GM20000 (cell line): ENCODE data around the gene SOX18.

Experiments
- DNase-seq: peaks from one replicate; pipeline ENCODE4 v3.0.0; 2012; ENCODE audit warnings: low spot score
- TF ChIP-seq, protein P1 (sequence below): IDR thresholded peaks from 2 replicates; pipeline ENCODE4 v1.5.1; 2012; ENCODE audit warnings: mild to moderate bottlenecking, control low read depth; ENCODE audit errors: extremely low read depth, missing control alignments

SOX18 gene

DNA sequence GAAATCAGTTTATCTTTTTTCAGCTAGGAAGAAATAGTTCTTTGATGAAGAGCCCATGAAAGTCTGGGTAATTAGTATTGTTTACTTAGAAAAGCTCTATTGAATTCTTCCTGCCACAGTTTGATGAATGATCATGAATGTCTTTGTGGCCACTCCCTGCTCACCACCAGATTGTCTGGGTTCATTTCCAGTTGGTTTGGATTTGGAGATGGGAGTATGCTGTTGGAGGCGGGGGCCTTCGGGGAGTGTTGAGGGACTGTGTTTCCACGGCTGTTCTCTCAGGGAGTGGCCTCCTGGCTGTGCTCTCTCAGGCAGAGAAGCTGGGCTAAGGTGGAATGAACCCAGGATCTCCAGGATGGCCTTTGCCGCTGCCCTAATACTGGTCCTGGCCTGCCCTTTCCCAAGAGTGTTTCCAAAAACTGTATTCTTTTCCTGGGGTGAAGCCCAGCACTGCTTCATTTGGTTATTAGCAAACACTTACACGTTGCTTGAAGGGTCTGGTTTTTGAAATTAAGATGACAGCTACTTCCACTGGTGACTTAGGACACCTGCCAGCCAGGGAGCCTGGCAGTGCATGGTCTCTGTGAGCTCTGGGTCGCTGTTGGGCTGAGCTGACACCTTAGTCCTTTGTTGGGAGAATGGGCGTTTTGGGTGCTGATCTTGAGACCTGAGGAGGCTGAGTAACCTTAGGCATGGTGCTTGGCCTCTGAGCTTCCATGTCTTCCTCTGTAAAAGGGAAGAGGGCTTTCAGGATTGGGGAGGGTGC is 45.3 kb downstream of the SOX18 start:
- no peak for DNase-seq
- TF ChIP-seq, protein P1, sequence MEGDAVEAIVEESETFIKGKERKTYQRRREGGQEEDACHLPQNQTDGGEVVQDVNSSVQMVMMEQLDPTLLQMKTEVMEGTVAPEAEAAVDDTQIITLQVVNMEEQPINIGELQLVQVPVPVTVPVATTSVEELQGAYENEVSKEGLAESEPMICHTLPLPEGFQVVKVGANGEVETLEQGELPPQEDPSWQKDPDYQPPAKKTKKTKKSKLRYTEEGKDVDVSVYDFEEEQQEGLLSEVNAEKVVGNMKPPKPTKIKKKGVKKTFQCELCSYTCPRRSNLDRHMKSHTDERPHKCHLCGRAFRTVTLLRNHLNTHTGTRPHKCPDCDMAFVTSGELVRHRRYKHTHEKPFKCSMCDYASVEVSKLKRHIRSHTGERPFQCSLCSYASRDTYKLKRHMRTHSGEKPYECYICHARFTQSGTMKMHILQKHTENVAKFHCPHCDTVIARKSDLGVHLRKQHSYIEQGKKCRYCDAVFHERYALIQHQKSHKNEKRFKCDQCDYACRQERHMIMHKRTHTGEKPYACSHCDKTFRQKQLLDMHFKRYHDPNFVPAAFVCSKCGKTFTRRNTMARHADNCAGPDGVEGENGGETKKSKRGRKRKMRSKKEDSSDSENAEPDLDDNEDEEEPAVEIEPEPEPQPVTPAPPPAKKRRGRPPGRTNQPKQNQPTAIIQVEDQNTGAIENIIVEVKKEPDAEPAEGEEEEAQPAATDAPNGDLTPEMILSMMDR: no peak

DNA sequence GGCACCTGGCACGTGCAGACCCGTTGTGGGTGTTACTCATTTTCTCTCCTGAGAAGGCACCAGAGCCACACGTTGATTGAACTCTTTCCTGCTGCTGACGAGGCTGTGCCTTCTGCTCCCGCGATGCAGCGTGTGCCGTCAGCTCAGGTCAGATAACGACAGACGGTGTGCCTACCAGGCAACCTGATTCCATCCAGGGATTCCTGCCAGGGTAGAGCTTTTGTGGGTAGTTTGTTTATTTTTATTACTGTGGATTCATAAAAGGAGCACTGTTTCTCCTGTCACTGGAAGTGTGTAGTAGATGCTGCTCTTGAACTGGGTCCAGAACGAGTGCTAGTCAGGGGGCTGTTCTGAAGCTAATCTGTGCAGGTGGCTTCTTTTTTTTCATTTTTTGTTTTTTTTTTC is 47.8 kb downstream of the SOX18 start:
- TF ChIP-seq, protein P1: no peak
- no peak for DNase-seq

DNA sequence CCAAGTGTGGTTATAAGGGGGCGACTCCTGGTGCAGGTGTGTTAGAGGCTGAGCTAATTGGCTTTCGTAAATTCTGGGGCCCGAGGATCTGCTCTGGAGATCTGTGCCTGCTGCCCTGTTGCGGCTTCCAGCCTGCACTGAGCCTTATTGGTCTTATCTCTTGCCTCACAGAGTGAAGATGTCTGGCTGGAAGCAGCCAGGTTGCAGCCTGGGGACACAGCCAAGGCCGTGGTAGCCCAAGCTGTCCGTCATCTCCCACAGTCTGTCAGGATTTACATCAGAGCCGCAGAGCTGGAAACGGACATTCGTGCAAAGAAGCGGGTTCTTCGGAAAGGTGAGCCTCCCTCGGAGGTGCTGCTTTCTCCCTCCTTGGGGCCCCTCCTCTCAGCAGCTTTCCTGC is 48.5 kb downstream of the SOX18 start:
- TF ChIP-seq, protein P1: no peak
- DNase-seq: no peak
